Activated naive CD8-positive, alpha-beta T cell treated with anti-CD3 and anti-CD28 coated beads for 36 hours (primary cell): ENCODE data around the gene TMEM131. TPM values are rescaled to one million over a fixed set of nuclear protein-coding genes. Genes with fewer than 3 reads are reported as not detected.

Experiments used
- DNase-seq: peaks from one replicate; pipeline ENCODE4 v3.0.0; 2021
- H3K27ac Mint-ChIP-seq: one replicate; pipeline ENCODE4 v1.8.0; 2022; ENCODE audit warnings: mild to moderate bottlenecking, moderate library complexity, mixed read lengths
- H3K27me3 Mint-ChIP-seq: one replicate; pipeline ENCODE4 v1.8.0; 2022; ENCODE audit warnings: mild to moderate bottlenecking, mixed read lengths
- H3K36me3 Mint-ChIP-seq: one replicate; pipeline ENCODE4 v1.8.0; 2021; ENCODE audit warnings: mild to moderate bottlenecking, mixed read lengths
- H3K4me1 Mint-ChIP-seq: one replicate; pipeline ENCODE4 v1.8.0; 2021; ENCODE audit warnings: mixed read lengths
- H3K4me3 Mint-ChIP-seq: one replicate; pipeline ENCODE4 v1.8.0; 2022; ENCODE audit warnings: mild to moderate bottlenecking, moderate library complexity, mixed read lengths
- H3K9me3 Mint-ChIP-seq: one replicate; pipeline ENCODE4 v1.8.0; 2022; ENCODE audit warnings: mixed read lengths
- total RNA-seq, 2 experiments: library from RNA; stranded (reverse); gene quantifications; one replicate each; pipeline ENCODE4 v1.2.3, GENCODE V29; 2021

The TMEM131 gene
- total RNA-seq, 2 experiments from 2014 or later: 25.2 to 27.9 TPM

DNA sequence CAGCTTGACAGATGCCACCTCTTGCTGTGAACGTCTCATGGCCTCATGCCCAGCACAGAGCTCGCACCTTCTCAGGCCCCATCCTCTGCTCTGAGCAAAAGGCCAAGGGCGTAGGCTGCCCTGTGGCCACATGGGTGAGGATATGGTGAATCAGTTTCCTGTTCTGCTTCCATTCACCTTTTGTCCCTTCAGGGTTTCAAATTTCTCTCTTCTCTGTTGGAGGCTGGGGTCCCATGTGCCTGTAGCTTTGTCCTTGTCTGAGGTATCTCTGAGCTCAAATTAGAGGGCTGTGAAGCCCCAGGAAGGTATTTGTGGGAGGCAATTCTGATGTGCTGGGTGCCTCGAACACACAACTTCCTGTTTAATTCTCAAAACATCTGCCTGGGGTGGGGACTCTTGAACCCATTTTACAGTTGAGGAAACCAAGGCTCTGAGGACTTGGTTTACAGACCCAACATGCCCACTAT lies 253.3 kb downstream of the TMEM131 start:
- H3K4me3 Mint-ChIP-seq: no peak overlapping the region

DNA sequence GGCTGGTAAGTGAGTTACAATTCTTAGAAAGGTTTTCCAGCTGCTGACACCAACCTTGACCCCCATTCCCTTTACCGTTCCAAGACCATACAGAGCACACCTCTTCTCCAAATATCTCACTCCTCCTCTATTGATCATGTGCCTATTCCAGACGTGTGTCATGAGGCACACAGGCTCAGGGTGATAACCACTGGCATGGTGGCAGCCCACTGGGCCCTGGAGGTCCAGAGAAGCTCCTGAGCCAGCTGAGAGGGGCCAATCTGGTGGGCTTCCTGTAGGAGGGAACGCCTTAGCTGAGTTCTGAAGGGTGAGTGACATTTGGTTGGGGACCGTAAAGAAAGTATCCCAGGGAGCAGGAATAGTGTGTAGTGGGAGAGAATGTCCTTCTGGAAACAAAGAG lies 254.1 kb downstream of the TMEM131 start:
- H3K4me1 Mint-ChIP-seq: peaks cover 50% of the 10 kb centered on the region
- no peaks in the 10 kb centered on the region for H3K27me3 Mint-ChIP-seq
- peak overlapping the region; percentile 88 for H3K27ac Mint-ChIP-seq
- H3K9me3 Mint-ChIP-seq: no peaks in the 10 kb centered on the region
- peaks cover 47% of the 10 kb centered on the region for H3K36me3 Mint-ChIP-seq
- no peak overlapping the region for H3K4me3 Mint-ChIP-seq
- DNase-seq: no peak

More for the DNA sequence above, 253.3 kb downstream of the TMEM131 start:
- peak; percentile 50 for DNase-seq
- H3K27me3 Mint-ChIP-seq: no peaks in the 10 kb centered on the region
- peaks cover 45% of the 10 kb centered on the region for H3K36me3 Mint-ChIP-seq
- no peaks in the 10 kb centered on the region for H3K9me3 Mint-ChIP-seq
- H3K27ac Mint-ChIP-seq: peak overlapping the region; percentile 88
- peaks cover 54% of the 10 kb centered on the region for H3K4me1 Mint-ChIP-seq

DNA sequence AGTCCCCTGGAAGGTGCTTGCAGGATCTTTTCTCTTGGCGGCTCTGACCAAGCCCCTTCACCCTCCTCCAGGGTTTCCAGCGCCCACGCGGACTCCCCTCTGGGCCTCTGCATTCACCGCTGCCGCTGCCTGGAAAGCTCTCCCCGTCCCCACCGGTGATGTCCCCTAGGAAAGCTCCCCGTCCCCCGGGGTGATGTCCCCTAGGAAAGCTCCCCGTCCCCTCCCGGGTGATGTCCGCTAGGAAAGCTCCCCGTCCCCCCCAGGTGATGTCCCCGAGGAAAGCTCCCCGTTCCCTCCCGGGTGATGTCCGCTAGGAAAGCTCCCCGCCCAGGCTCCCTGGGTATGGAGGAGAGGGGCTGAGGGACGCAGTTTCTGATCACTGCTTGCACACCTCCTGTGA lies 254.5 kb downstream of the TMEM131 start:
- no peaks in the 10 kb centered on the region for H3K27me3 Mint-ChIP-seq
- peaks cover 49% of the 10 kb centered on the region for H3K36me3 Mint-ChIP-seq
- no peak overlapping the region for H3K4me3 Mint-ChIP-seq
- H3K4me1 Mint-ChIP-seq: peaks cover 46% of the 10 kb centered on the region
- H3K27ac Mint-ChIP-seq: peak overlapping the region; percentile 88
- H3K9me3 Mint-ChIP-seq: no peaks in the 10 kb centered on the region
- no peak for DNase-seq

DNA sequence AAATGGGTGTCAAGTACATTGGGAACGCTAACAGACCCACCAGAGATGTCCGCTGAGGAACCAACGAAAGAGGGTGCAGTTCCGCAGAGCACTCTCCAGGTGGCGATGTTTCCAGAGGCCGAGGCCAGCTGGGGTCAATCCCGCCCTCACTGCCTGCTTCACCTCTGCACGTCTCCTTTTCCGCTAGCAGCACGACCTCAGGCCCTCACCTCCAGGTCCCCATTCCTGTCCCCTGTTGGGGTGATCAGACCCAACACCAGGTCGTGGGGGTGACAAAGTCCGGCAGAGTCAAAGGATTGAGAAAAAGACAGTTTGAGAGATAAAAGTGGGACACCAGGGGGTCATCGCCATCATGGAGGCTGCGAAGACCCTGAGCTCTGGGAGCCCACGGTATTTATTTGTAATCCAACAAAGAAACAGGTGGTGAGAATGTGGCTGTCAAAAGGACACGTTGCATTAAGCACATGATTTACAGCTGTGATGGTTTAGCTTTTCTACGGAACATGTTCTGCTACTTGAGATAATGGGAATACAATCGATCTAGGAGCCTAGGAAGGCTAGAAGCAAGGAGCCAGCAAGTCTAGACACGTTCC lies 255.1 kb downstream of the TMEM131 start:
- Mint-ChIP-seq H3K4me3 (no peak overlapping the region), H3K27ac (peak overlapping the region; percentile 30), H3K9me3 (no peaks in the 10 kb centered on the region), H3K4me1 (peaks cover 42% of the 10 kb centered on the region), H3K36me3 (peaks cover 50% of the 10 kb centered on the region), H3K27me3 (no peaks in the 10 kb centered on the region)
- DNase-seq: peak; percentile 51

DNA sequence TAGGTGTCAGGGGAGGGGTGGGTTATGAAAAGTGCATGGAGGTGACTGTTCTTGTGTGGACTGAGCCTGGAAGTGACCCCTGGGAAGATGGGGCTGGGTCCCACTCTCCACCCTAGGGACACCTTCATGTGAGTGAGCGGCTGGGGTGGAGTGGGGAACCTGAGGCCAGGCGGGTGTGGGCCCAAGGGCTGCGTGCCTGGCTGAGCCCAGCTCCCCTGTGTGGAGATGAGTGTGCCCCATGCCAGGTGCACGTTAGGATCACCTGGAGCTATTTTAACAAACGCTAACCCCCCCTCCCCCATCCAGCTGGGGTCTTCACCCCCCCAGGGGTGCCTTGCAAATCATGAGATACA lies 255.9 kb downstream of the TMEM131 start:
- Mint-ChIP-seq H3K36me3 (peaks cover 50% of the 10 kb centered on the region), H3K27ac (no peak overlapping the region), H3K4me1 (peaks cover 35% of the 10 kb centered on the region), H3K4me3 (no peak overlapping the region), H3K27me3 (no peaks in the 10 kb centered on the region), H3K9me3 (no peaks in the 10 kb centered on the region)
- no peak for DNase-seq

DNA sequence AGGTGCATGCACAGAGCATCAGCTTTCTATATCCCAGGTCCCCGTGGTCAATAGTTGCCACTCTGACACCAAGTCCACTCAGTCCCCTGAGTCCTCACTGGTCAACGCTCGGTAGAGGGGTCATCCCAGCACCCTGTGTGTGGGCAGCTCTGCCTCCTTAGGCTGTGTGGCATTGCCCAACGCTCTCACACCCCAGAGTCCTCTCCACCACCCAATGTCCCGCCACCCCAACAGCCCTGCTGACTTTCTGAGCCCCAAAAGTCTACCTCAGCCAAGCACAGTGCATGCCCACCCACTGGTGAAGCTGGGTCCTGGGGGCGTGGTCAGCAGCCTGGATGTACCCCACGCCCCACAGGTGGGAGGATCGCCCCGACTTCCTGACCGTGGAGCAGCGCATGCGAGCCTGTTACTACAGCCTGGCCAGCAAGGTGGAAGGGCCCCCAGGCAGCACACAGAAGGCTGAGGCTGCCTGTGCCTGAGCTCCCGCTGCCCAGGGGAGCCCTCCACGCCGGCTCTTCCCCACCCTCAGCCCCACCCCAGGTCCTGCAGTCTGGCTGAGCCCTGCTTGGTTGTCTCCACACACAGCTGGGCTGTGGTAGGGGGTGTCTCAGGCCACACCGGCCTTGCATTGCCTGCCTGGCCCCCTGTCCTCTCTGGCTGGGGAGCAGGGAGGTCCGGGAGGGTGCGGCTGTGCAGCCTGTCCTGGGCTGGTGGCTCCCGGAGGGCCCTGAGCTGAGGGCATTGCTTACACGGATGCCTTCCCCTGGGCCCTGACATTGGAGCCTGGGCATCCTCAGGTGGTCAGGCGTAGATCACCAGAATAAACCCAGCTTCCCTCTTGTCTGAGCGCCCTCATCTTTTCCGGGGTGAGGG lies 256.5 kb downstream of the TMEM131 start:
- H3K4me3 Mint-ChIP-seq: no peak overlapping the region
- H3K36me3 Mint-ChIP-seq: peaks cover 48% of the 10 kb centered on the region
- no peaks in the 10 kb centered on the region for H3K9me3 Mint-ChIP-seq
- peak overlapping the region; percentile 55 for H3K27ac Mint-ChIP-seq
- no peaks in the 10 kb centered on the region for H3K27me3 Mint-ChIP-seq
- peaks cover 30% of the 10 kb centered on the region for H3K4me1 Mint-ChIP-seq
- no peak for DNase-seq

DNA sequence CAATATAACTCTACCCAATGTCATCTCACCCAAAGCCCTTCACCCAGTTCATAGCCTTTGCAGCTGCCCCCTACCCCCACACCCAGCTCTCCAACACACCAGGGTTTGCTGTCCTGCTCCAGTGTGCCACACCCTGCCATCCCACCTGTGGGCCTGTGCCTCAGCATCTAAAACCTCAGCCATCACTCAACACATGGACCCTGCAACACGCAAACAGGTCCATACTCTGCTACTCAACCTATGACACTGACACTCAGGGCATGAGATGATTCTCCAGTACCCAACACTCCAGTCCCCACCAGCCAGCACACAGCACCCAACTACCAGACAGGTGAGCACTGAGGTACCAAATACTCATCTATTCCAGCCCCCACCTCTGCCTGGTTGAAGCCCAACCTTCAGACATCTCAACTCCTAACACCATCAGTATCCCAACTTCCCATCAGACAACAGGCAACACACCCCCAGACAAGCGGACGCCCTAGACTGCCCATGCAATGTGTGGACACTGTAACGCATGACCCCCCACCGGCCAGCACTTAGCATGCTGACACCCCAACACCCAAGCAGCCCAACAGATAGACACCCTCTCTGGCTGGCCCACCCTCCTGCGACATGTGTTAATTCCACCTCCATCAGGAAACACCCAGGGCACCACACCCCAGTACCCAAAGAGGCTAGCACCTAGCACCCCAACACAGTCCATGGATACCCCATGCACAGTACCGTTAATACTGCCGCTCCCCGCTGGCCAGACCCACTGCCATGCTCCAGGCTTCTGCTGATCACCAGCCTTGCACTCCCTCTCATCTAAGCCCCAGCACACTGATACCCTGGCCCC lies 257.3 kb downstream of the TMEM131 start:
- Mint-ChIP-seq H3K27ac (peak overlapping the region; percentile 40), H3K4me1 (peaks cover 26% of the 10 kb centered on the region), H3K9me3 (no peaks in the 10 kb centered on the region), H3K4me3 (no peak overlapping the region), H3K36me3 (peaks cover 43% of the 10 kb centered on the region), H3K27me3 (no peaks in the 10 kb centered on the region)
- no peak for DNase-seq

DNA sequence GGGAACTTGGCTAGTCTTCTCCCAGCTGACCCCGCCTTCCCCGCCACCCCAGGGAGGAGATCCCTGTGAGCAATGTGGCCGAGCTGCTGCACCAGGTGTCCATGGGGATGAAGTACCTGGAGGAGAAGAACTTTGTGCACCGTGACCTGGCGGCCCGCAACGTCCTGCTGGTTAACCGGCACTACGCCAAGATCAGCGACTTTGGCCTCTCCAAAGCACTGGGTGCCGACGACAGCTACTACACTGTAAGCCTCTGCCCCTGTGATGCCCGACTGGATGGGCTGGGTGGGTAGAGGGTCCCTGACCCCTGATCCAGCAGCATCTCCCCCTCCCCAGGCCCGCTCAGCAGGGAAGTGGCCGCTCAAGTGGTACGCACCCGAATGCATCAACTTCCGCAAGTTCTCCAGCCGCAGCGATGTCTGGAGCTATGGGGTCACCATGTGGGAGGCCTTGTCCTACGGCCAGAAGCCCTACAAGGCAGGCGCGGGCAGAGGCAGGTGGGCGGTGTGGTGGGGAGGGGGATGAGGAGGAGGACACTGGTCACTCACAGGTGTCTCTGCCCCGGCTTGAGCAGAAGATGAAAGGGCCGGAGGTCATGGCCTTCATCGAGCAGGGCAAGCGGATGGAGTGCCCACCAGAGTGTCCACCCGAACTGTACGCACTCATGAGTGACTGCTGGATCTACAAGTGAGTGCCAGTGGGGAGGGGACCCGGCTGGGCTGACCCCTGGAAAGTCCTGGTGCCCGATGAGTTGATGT lies 258.1 kb downstream of the TMEM131 start:
- H3K9me3 Mint-ChIP-seq: no peaks in the 10 kb centered on the region
- H3K27ac Mint-ChIP-seq: no peak overlapping the region
- H3K4me3 Mint-ChIP-seq: no peak overlapping the region
- peaks cover 37% of the 10 kb centered on the region for H3K36me3 Mint-ChIP-seq
- no peaks in the 10 kb centered on the region for H3K27me3 Mint-ChIP-seq
- peaks cover 21% of the 10 kb centered on the region for H3K4me1 Mint-ChIP-seq
- no peak for DNase-seq

DNA sequence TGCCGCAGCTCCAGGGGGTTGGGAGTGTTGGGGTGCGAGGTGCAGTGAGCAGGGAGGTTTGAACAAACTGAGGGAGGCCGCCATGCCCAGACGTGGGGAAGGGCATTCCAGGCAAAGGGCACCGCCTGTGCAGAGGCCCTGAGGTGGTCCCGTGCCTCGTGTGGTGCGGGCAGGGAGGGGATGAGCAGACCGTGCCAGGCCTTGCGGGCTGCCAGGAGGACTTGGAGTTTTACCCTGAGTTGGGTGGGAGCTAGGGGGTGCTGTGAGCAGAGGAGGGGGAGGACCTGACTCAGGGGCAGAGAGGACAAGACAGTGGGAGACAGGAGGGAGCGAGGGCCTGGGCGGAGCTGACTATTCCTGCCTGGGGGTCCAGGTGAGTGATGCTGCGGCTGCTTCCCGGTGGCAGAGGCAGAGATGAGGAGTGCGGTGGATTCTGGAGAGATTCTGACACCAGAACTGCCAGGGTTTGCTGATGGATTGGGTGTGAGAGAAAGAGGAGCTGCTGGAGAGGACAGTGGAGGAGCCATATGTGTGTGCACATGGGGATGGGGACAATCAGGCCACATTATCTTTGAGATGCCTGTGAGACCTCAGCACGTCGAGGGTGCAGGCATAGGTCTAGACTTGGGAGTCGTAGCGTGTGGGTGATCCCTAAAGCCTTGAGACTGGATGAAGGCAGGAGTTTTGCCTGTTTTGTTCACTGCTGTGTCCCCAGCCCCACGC lies 259.0 kb downstream of the TMEM131 start:
- Mint-ChIP-seq H3K9me3 (no peaks in the 10 kb centered on the region), H3K4me3 (no peak overlapping the region), H3K27ac (peak overlapping the region; percentile 59), H3K36me3 (peaks cover 34% of the 10 kb centered on the region), H3K27me3 (no peaks in the 10 kb centered on the region), H3K4me1 (peaks cover 14% of the 10 kb centered on the region)
- DNase-seq: no peak

DNA sequence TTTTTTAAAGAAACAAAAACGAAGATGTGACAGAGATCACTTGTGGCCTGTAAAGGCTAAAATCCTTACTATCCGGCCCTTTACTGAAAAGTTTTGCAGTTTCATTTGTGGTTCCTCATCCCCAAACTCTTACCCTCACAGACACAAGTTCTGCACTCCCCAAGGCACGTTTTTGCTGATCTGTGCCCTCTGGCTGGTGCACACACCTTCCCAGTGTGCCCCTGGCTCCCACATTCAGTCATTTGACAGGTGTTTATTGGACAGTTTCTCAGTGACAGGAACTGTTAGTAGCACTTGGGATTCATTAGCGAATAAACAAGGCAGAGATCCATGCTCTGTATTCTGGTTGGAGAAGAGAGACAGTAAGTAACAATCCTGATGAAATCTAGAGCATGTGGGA lies 259.6 kb downstream of the TMEM131 start:
- H3K4me3 Mint-ChIP-seq: no peak overlapping the region
- no peaks in the 10 kb centered on the region for H3K27me3 Mint-ChIP-seq
- peak overlapping the region; percentile 4 for H3K27ac Mint-ChIP-seq
- H3K4me1 Mint-ChIP-seq: peaks cover 16% of the 10 kb centered on the region
- peaks cover 35% of the 10 kb centered on the region for H3K36me3 Mint-ChIP-seq
- no peaks in the 10 kb centered on the region for H3K9me3 Mint-ChIP-seq
- DNase-seq: no peak

DNA sequence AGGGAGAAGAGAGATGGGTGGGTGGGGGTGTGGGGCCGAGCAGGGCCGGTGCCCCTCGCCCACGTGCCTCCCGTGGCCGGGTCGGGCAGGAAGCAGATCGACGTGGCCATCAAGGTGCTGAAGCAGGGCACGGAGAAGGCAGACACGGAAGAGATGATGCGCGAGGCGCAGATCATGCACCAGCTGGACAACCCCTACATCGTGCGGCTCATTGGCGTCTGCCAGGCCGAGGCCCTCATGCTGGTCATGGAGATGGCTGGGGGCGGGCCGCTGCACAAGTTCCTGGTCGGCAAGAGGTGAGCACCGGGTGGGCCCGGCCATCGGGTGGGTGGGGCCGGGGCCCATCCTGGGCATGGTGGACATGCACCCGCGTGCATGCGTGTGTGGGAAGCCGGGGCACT lies 260.6 kb downstream of the TMEM131 start:
- no peak overlapping the region for H3K4me3 Mint-ChIP-seq

DNA sequence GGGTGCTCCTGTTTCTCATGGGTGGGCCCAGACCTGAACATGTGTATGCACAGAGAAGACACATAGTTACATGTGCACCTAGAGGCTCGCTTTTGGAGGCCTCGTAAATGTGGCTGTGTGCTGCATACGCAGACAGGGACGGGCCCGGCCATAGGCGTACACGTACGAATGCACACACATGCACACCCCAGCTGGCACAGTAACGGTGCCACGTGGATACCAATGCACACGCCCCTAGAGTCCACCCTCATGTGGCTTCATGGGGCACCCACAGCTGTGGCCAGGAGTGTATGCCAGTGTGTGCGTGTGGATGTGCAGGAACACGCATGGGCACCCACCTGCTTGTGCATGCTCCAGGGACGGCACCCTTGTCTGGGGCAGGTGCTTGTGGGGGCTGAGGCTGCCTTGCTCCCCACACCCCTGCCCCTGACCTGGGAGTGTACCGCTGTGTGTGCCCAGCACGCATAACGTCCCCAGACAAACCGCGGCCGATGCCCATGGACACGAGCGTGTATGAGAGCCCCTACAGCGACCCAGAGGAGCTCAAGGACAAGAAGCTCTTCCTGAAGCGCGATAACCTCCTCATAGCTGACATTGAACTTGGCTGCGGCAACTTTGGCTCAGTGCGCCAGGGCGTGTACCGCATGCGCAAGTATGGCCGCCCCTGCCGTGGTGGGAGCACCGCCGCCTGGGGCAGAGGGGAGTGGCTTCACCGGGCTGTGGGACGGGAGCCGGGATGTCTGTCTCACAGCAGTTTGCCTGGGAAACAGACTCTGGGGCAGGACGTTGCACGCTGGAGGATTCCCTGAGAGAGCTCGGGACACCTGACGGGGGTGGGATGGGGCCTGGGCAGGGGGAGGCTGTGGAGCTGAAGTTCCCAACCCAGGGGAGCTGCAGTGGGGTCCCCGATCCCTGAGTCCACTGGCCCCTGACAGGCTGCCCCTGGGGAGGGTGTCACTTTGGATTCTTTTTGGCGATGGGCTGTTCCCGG lies 261.4 kb downstream of the TMEM131 start:
- H3K4me1 Mint-ChIP-seq: peaks cover 12% of the 10 kb centered on the region
- no peaks in the 10 kb centered on the region for H3K27me3 Mint-ChIP-seq
- DNase-seq: no peak
- H3K27ac Mint-ChIP-seq: peak overlapping the region; percentile 39
- H3K4me3 Mint-ChIP-seq: no peak overlapping the region
- peaks cover 5% of the 10 kb centered on the region for H3K9me3 Mint-ChIP-seq
- H3K36me3 Mint-ChIP-seq: peaks cover 46% of the 10 kb centered on the region

More for the DNA sequence above, 260.6 kb downstream of the TMEM131 start:
- Mint-ChIP-seq H3K27ac (no peak overlapping the region), H3K4me1 (peaks cover 12% of the 10 kb centered on the region), H3K36me3 (peaks cover 37% of the 10 kb centered on the region), H3K27me3 (no peaks in the 10 kb centered on the region), H3K9me3 (peaks cover 4% of the 10 kb centered on the region)
- no peak for DNase-seq
